AG10803 (cell line): ENCODE results near the gene PPIL4.

ENCODE experiments used
- DNase-seq: peaks from one replicate; pipeline ENCODE4 v3.0.0; 2010; ENCODE audit warnings: low read depth
- H3K4me3 ChIP-seq: 2 replicates; pipeline ENCODE4 v1.5.1; 2011; ENCODE audit warnings: mild to moderate bottlenecking, low read length, control low read depth
- CTCF ChIP-seq: conservative IDR thresholded peaks from 2 replicates; pipeline ENCODE4 v1.5.1; 2011; ENCODE audit warnings: mild to moderate bottlenecking, low read length, control low read depth, inconsistent platforms

PPIL4 gene

DNA sequence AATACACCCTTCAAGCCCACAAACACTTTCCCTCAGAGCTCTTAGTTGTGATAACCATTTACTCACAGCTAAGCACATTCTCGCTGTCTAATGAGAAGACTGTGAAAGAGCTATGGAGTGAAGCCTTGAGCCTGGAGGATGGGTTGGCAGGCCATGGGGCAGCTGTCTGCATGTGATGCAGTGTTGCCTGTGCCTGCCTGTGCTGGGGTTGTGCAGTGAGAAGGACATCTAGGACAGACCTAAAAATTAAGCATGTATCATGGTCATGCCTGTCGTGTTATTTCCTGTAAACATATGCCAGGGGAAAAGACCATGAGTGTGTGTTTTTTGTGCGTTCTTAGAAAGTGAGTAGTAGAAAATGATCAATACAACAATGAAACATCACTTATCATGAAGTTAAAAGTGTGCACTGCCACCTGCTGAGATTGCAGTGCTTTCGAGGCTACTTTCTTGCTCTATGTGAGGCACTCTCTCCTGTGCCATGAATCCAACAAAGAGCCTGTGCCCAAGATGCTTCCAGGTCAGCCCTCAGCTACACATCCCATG lies 53.0 kb downstream of the PPIL4 start:
- DNase-seq, result no peak
- no peak for TF ChIP-seq CTCF
- H3K4me3 ChIP-seq, result no peak overlapping the region

DNA sequence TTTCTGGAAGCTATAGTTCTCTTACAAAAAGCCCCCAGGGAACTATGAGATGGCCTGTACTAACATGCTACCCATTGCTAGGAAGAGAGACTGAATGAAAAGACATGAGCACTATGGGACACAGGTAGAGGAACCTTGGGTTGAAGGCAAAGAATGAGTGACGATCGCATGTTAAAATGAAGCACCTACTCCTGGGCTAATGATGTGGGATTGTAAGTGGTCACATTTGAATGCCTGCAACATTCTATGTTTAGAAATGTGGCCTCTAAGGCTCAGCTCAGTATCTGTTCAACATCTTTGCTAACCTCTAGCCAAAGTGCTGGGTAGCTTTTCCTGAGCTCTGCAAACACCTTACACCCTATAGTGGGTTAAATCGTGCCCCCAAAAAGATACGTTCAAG lies 55.9 kb downstream of the PPIL4 start:
- H3K4me3 ChIP-seq, result no peak overlapping the region
- TF ChIP-seq CTCF, result no peak
- no peak for DNase-seq

DNA sequence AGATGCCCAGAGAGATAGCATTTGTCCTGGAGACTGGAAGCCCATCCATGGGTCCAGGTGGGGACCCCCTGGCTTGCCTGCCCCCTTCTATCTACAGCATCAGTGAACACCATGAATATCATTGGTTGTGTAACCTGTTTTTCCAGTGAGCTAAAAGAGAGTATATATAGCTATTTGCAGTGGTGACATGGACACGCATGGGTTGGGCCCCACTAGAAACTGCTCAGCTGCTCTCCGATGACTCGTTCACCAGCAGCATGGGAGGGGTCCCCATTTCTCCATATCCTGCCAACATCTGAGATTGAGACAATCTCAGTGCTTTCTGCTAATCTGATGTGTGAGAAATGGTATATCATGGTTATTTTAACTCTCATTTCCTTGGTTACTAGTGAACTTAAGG lies 57.0 kb downstream of the PPIL4 start:
- DNase-seq, result no peak
- TF ChIP-seq CTCF, result no peak
- no peak overlapping the region for H3K4me3 ChIP-seq

DNA sequence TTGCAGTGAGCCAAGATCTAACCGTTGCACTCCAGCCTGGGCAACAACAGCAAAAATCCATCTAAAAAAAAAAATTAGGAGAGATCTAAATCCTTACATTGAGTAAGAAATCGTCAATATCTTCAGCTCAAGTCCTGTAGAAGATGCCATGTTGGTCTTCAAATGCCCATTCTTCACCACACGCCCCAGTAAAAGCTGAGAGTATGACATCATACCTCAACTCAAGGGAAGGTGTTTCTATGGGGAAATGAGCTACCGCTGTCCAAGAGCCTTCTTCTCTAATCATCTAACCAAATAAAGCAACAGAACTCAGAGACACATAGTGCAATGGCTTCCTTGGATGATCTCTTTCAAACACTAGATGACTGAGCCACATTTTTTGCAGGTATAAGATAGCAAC lies 58.5 kb downstream of the PPIL4 start:
- no peak for TF ChIP-seq CTCF
- no peak for DNase-seq
- no peak overlapping the region for H3K4me3 ChIP-seq

GRCh38 chr6:149484733-149485700 lies 60.8 kb downstream of the PPIL4 start, which contains the start of gene ZC3H12D:
TSS of gene ZC3H12D (minus strand) at chr6:149485014. CDS start at chr6:149474543, 10,471 bp downstream.
- peak; percentile 29 for TF ChIP-seq CTCF
- DNase-seq, result peak; percentile 16
- no peak within 1 kb of the TSS for H3K4me3 ChIP-seq

GRCh38 chr6:149483849-149484655 lies 61.8 kb downstream of the PPIL4 start:
- TF ChIP-seq CTCF, result no peak
- no peak for DNase-seq
- H3K4me3 ChIP-seq, result no peak overlapping the region
